ENCODE data around the gene FOXR1.

- TF ChIP-seq EZH2 (IDR thresholded peaks at IDR 0.05; ENCODE audit: borderline replicate concordance, low read length) (no peak), CTCF (IDR thresholded peaks at IDR 0.05; ENCODE audit: low read length) (no peak)
Measured at GRCh38 chr11:119027561-119028345, 56.2 kb downstream of the FOXR1 start.
